IPS-15b (cell line): ENCODE data around the gene FAM168B.

Experiments
- H3K27me3 ChIP-seq: one replicate; pipeline ENCODE4 v1.6.1; 2013; ENCODE audit warnings: low read length; ENCODE audit not compliant: control insufficient read depth, insufficient read depth
- H3K36me3 ChIP-seq: one replicate; pipeline ENCODE4 v1.6.1; 2013; ENCODE audit warnings: low read length; ENCODE audit not compliant: control insufficient read depth, insufficient read depth
- H3K4me1 ChIP-seq: one replicate; pipeline ENCODE4 v1.6.1; 2013; ENCODE audit warnings: mild to moderate bottlenecking, low read length; ENCODE audit not compliant: control insufficient read depth, insufficient read depth
- H3K4me3 ChIP-seq: one replicate; pipeline ENCODE4 v1.5.1; 2013; ENCODE audit warnings: low read depth, low read length
- H3K9ac ChIP-seq: one replicate; pipeline ENCODE4 v1.6.1; 2013; ENCODE audit warnings: low read depth, mild to moderate bottlenecking, low read length
- H3K9me3 ChIP-seq: one replicate; pipeline ENCODE4 v1.6.1; 2013; ENCODE audit warnings: mild to moderate bottlenecking, low read length; ENCODE audit not compliant: control insufficient read depth, insufficient read depth

Gene FAM168B

DNA sequence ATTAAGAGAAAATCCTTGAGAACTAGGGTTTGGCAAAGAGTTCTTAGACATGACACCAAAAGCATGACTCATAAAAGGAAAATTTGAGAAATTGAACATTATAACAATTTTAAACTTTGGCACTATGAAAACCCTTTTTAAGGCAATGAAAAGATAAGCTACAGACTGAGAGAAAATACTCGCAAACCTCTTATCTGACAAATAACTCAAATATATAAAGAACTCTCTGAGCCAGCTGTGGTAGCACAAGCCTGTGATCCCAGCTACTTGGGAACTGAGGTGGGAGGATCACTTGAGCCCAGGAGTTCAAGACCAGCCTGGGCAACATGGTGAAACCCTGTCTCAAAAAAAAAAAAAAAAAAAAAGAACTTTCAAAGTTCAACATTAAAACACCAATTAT lies 70.5 kb downstream of the FAM168B start:
- H3K4me3 ChIP-seq = no peak overlapping the region
- H3K4me1 ChIP-seq = no peaks in the 10 kb centered on the region
- no peaks in the 10 kb centered on the region for H3K36me3 ChIP-seq

GRCh38 chr2:131016826-131017741 lies 76.2 kb downstream of the FAM168B start:
- Histone ChIP-seq H3K36me3 (no peaks in the 10 kb centered on the region), H3K9me3 (no peaks in the 10 kb centered on the region), H3K4me3 (no peak overlapping the region), H3K27me3 (no peaks in the 10 kb centered on the region), H3K4me1 (no peaks in the 10 kb centered on the region), H3K9ac (no peak overlapping the region)

More for the DNA sequence above, 70.5 kb downstream of the FAM168B start:
- Histone ChIP-seq H3K9ac (no peak overlapping the region), H3K27me3 (no peaks in the 10 kb centered on the region), H3K9me3 (no peaks in the 10 kb centered on the region)

- H3K4me1 ChIP-seq = no peaks in the 10 kb centered on the region
- H3K9ac ChIP-seq = no peak overlapping the region
- H3K9me3 ChIP-seq = no peaks in the 10 kb centered on the region
- H3K36me3 ChIP-seq = no peaks in the 10 kb centered on the region
- H3K4me3 ChIP-seq = no peak overlapping the region
- H3K27me3 ChIP-seq = no peaks in the 10 kb centered on the region
Observed at GRCh38 chr2:131015764-131016163, 77.5 kb downstream of the FAM168B start.

- Histone ChIP-seq H3K9ac (no peak overlapping the region), H3K4me1 (no peaks in the 10 kb centered on the region), H3K4me3 (no peak overlapping the region), H3K9me3 (no peaks in the 10 kb centered on the region), H3K36me3 (no peaks in the 10 kb centered on the region), H3K27me3 (no peaks in the 10 kb centered on the region)
Observed at GRCh38 chr2:131014141-131014540, 79.1 kb downstream of the FAM168B start.

- no peak overlapping the region for H3K9ac ChIP-seq
- H3K9me3 ChIP-seq = no peaks in the 10 kb centered on the region
- no peaks in the 10 kb centered on the region for H3K4me1 ChIP-seq
- no peak overlapping the region for H3K4me3 ChIP-seq
- H3K36me3 ChIP-seq = no peaks in the 10 kb centered on the region
- H3K27me3 ChIP-seq = no peaks in the 10 kb centered on the region
Observed at GRCh38 chr2:131011486-131011885, 81.8 kb downstream of the FAM168B start.

- H3K4me1 ChIP-seq = peaks cover 2% of the 10 kb centered on the region
- H3K4me3 ChIP-seq = no peak overlapping the region
- H3K9ac ChIP-seq = no peak overlapping the region
- H3K9me3 ChIP-seq = no peaks in the 10 kb centered on the region
- no peaks in the 10 kb centered on the region for H3K36me3 ChIP-seq
- H3K27me3 ChIP-seq = no peaks in the 10 kb centered on the region
Observed at GRCh38 chr2:131010566-131010965, 82.7 kb downstream of the FAM168B start.

DNA sequence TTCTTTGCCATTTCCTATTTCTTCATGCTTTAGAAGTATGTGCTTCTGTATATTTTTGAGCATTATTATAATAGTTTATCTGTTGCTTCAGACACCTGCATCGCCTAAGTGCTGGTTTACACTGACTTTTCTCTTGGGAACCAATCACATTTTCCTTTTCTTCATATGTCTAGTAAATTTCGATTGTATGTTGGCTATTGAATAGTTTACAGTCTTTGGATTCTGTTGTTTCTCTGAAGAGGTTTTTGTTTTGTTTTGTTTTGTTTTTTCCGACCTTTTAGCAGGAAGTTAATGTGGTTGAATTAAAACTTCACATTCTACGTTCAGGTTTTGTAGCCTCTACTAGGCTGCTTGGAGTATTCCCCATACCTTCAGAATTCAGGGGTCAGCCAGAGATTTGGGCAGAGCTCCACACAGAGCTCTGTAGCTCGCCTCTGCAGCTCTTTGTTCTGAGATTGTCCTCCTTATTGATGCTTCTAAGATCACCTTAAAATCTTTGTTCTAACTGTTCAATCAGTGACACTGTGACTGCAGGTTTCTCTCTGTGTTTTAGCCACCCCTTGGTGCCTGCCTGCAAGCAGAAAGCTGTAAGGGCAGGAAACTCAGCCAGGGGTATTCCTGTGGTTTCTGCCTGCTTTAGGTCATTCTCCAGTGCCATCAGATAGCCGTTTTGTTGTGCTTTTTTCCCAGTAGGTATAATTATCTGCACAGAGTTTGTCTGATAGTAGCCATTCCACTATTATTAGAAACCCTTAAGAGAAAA lies 83.4 kb downstream of the FAM168B start:
- no peaks in the 10 kb centered on the region for H3K36me3 ChIP-seq
- no peaks in the 10 kb centered on the region for H3K27me3 ChIP-seq
- H3K4me3 ChIP-seq = no peak overlapping the region
- no peaks in the 10 kb centered on the region for H3K9me3 ChIP-seq
- H3K9ac ChIP-seq = no peak overlapping the region
- H3K4me1 ChIP-seq = peaks cover 2% of the 10 kb centered on the region

DNA sequence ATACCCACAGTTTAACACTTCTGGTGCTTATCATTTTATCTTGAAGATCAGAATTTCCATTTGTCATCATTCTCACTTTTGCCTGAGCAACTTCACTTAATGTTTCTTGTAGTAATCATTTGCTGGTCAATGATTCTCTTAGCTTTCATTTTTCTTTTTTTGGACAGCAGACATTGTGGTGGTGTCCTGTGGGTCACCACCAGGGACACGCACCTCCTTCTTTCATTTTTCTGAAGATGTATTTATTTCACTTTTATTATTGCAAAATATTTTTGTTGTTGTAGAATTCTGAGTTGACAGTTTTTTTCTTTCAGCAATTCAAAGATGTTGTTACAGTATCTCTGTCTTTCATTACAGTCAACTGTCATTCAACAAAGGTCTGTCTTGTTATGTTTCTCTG lies 84.3 kb downstream of the FAM168B start:
- no peaks in the 10 kb centered on the region for H3K27me3 ChIP-seq
- no peak overlapping the region for H3K4me3 ChIP-seq
- no peaks in the 10 kb centered on the region for H3K36me3 ChIP-seq
- H3K4me1 ChIP-seq = peaks cover 2% of the 10 kb centered on the region
- H3K9ac ChIP-seq = no peak overlapping the region
- no peaks in the 10 kb centered on the region for H3K9me3 ChIP-seq

DNA sequence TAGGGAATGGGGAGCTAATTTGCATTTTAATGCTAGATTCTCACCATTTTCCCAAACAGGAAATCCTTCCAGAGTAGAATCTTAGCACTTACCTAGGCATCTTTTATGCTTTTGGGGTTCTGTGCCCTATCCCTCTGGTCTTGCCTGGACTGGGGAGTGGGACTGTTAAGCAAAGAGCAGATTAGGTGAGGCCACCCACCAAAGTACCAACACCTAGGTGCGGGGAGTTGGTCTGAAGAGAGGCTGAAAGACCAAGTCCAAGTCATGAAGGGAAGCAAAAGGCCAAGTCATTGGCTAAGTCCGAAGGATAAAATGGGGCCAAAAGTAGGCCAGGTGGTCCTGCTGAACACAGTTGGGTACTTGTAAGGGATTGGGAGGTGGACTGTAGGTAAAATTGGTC lies 86.7 kb downstream of the FAM168B start:
- no peaks in the 10 kb centered on the region for H3K9me3 ChIP-seq

DNA sequence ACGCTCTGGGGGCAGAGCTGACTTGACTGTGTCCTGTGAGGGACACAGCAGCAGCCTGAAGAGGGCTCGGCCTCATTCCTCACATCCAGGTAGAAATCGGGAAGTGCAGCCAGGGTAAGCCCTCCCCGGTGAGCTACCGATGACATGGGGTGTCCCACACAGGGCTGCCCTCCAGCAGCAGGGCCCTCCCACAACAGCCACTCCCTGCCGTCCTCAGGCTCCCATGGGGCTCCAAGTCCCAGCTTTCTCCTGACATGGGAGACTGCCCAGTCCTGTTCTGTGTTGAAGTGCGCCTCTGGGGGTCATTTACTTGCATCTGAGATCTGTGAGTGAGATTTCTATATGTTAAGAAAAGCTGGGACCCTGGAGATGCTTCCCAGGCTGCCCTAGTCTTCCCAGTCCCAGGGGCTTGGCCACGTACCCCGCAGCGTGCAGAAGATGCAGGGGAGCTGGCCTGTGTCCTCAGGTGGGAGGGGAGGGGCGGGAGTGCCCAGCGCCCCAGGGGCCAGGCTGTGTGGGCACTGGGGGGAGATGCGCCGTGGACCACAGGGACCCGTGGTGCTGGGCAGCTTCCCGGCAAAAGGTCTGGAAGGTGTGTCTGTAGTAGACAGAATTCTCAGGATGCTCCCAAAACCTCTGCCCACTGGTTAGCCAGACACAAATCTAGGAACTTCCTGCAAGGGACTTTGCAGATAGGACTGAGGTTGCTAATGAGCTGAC lies 87.9 kb downstream of the FAM168B start:
- H3K36me3 ChIP-seq = no peaks in the 10 kb centered on the region
- H3K9ac ChIP-seq = no peak overlapping the region
- no peaks in the 10 kb centered on the region for H3K9me3 ChIP-seq
- H3K27me3 ChIP-seq = no peaks in the 10 kb centered on the region
- no peak overlapping the region for H3K4me3 ChIP-seq
- peaks cover 2% of the 10 kb centered on the region for H3K4me1 ChIP-seq

More for the DNA sequence above, 86.7 kb downstream of the FAM168B start:
- Histone ChIP-seq H3K4me1 (peaks cover 2% of the 10 kb centered on the region), H3K36me3 (no peaks in the 10 kb centered on the region), H3K4me3 (no peak overlapping the region), H3K9ac (no peak overlapping the region), H3K27me3 (no peaks in the 10 kb centered on the region)

DNA sequence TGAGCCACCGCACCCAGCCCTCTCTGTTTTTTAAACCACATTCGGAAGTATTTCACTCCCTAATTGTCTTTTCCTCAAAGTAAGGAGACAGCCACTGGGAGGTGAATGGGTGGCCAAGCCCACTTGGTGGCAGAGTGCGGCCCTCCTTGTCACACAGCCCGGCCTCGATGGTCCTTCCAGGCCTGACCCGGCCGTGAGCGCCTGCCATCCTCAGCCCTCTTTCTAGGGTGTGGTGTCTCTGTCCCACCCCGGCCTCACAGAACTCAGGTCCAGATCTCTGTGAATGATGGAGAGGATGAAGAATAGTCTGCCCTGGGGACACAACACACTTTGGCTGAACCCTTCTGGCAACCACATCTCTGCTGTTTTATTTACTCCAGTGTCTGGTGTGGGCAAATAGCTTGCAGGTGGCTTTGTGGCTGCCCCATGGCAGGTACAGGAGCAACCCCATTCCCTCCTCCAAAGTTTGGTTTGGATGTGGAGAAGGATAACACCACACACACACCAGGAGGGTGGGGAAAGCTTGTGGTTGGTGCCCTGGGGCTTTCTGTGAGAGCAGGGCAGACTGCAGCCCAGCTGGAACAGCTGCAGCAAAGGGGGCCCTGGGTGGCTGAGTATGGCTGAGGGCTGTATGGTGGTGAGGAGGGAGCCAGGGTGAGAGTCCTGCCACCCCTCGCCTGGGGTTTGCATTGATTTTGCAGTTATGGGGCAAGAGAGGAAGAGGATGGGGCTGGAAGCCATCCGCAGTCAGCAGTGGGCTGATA lies 88.6 kb downstream of the FAM168B start:
- Histone ChIP-seq H3K4me1 (peaks cover 2% of the 10 kb centered on the region), H3K36me3 (no peaks in the 10 kb centered on the region), H3K4me3 (no peak overlapping the region), H3K27me3 (no peaks in the 10 kb centered on the region), H3K9ac (no peak overlapping the region), H3K9me3 (no peaks in the 10 kb centered on the region)
